Activated naive CD8-positive, alpha-beta T cell treated with anti-CD3 and anti-CD28 coated beads for 36 hours (primary cell): Measurements from ENCODE around the gene GNB2. TPM values are rescaled to one million over a fixed set of nuclear protein-coding genes. Genes with fewer than 3 reads are reported as not detected.
A peak's percentile ranks its signal among the peaks of the same experiment; 100 is the strongest.

Experiments used
- DNase-seq: peaks from one replicate; pipeline ENCODE4 v3.0.0; 2021
- H3K27ac Mint-ChIP-seq: one replicate; pipeline ENCODE4 v1.8.0; 2022; ENCODE audit warnings: mild to moderate bottlenecking, moderate library complexity, mixed read lengths
- H3K27me3 Mint-ChIP-seq: one replicate; pipeline ENCODE4 v1.8.0; 2022; ENCODE audit warnings: mild to moderate bottlenecking, mixed read lengths
- H3K36me3 Mint-ChIP-seq: one replicate; pipeline ENCODE4 v1.8.0; 2021; ENCODE audit warnings: mild to moderate bottlenecking, mixed read lengths
- H3K4me1 Mint-ChIP-seq: one replicate; pipeline ENCODE4 v1.8.0; 2021; ENCODE audit warnings: mixed read lengths
- H3K4me3 Mint-ChIP-seq: one replicate; pipeline ENCODE4 v1.8.0; 2022; ENCODE audit warnings: mild to moderate bottlenecking, moderate library complexity, mixed read lengths
- H3K9me3 Mint-ChIP-seq: one replicate; pipeline ENCODE4 v1.8.0; 2022; ENCODE audit warnings: mixed read lengths
- total RNA-seq, 2 experiments: library from RNA; stranded (reverse); gene quantifications; one replicate each; pipeline ENCODE4 v1.2.3, GENCODE V29; 2021

GNB2 gene
- total RNA-seq, 2 experiments from 2014 or later, result 200 to 202 TPM

DNA sequence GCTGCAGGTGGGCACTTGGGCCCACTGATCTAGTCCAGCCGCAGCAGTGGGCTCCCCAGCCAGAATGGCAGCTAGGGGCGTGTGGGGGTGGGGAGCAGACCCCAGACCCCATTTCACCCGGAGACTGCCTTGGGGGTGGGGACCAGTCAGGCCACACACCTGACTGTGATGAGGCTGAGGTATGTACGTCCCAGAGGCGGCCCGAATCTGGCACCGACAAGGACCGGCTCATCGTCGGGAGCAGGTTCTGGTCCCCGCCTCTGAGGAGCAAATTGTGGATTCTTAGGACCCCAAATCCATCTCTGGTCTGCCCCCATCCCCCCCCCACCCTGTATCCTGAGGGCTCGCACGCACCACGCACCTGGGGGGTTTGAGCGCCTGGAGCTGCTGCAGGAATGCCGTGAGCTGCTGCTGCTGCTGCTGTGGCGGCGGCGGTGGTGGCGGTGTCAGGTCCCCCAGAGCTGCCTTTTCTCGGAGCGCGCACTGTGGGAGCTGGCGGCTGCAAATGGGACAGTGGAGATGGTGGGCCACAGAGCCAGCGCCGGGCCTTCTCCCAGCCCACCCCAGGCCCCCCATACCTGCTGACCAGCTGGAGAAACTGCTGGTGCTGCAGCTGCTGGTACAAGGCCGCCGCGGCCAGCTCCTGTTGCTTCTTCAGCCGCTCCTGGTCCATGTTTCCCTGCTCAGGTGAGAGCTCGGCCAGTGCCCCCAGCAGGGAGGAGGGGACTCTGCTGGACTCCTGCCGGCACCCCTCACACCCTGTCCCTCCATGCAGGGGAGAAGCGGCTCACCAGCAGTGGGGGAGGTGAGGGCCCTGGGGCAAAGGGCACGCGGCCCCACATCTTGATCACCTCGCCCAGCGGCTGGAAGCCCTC, 10.4 kb downstream of the GNB2 start:
- DNase-seq, result no peak
- H3K4me3 Mint-ChIP-seq, result no peak overlapping the region
- H3K27me3 Mint-ChIP-seq, result no peaks in the 10 kb centered on the region
- H3K4me1 Mint-ChIP-seq, result peaks cover 18% of the 10 kb centered on the region
- H3K36me3 Mint-ChIP-seq, result peaks cover 4% of the 10 kb centered on the region
- no peak overlapping the region for H3K27ac Mint-ChIP-seq
- no peaks in the 10 kb centered on the region for H3K9me3 Mint-ChIP-seq

DNA sequence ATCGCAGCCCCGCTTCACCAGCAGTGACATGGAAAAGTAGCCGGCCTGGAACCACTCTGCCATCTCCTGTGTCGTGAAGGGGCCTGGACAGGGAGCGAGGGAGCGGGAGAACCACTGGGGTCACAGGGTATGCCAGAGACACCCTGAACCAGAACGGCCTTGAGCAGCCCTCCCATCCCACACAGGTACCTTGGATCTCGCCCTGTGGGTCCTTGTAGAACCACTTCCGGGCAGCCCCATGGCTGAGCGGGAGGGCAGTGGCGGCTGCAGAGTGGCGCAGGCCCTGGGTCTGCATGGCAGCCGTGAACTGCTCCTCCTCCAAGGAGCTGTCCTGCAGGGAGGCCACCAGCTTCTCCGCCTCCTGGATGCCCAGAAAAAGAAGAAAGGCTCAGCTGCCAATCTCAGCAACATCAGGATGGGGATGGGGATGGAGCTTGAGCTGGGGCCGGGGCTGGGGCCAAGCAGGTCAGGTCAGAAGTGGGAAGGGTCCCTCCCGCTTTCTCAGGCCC, 11.0 kb downstream of the GNB2 start:
- DNase-seq, result no peak
- peaks cover 19% of the 10 kb centered on the region for H3K4me1 Mint-ChIP-seq
- H3K9me3 Mint-ChIP-seq, result no peaks in the 10 kb centered on the region
- H3K4me3 Mint-ChIP-seq, result no peak overlapping the region
- H3K27me3 Mint-ChIP-seq, result no peaks in the 10 kb centered on the region
- no peak overlapping the region for H3K27ac Mint-ChIP-seq
- H3K36me3 Mint-ChIP-seq, result peaks cover 2% of the 10 kb centered on the region

DNA sequence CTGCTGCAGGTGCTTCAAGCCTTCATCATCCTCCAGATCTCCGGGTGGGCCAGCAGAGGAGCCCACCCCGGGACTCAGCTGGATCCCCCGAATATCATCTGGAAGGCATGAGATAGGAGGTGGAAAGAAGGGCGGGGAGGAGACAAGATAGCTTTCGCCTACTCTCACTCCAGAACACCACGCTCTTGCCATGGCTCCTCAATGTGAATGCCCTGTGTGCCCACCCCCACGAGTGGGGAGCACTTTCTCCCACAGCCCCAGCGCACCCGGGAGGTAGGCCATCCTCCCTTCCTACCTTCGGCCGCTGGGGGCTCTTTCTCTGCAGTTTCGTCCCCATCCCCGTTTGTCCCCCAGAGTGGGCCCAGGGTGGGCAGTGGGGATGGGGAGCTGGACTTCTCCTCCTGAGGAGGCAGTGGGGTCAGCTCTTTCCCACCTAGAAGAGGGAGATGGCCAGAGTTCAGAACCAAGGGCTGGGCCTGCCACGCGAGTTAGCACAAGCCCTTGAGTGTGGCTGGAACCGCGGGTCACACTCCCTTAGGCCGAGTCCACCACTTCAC, 11.6 kb downstream of the GNB2 start:
- H3K27ac Mint-ChIP-seq, result no peak overlapping the region
- no peaks in the 10 kb centered on the region for H3K27me3 Mint-ChIP-seq
- peaks cover under 1% of the 10 kb centered on the region for H3K36me3 Mint-ChIP-seq
- no peak for DNase-seq
- H3K4me3 Mint-ChIP-seq, result no peak overlapping the region
- H3K4me1 Mint-ChIP-seq, result peaks cover 18% of the 10 kb centered on the region
- no peaks in the 10 kb centered on the region for H3K9me3 Mint-ChIP-seq

DNA sequence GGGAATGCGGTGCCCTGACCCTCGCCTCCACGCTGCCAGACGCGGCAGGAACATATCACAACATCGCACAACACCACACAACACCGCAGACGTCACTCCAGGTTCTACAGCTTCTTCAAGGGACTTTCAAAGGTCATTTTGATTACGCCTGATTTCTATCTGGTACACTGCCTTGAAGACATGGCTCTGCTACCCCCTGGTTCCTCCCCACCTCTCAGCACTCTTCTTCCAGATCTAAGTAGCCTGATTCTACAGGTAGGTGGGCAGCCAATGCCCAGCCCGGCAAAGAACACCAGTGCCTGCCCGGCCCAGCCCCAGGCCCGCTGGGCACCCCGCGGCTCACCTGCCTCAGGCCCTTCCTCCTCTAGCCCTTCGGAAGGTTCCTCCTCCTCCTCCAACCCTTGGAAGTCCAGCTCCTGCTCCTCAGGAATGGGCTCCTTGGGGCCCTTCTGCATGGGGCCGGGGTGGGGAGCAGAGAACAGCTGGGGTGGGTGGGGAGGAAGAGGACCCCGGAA, 12.1 kb downstream of the GNB2 start:
- H3K4me1 Mint-ChIP-seq, result peaks cover 15% of the 10 kb centered on the region
- no peak overlapping the region for H3K27ac Mint-ChIP-seq
- no peaks in the 10 kb centered on the region for H3K36me3 Mint-ChIP-seq
- DNase-seq, result no peak
- H3K4me3 Mint-ChIP-seq, result no peak overlapping the region
- H3K27me3 Mint-ChIP-seq, result no peaks in the 10 kb centered on the region
- no peaks in the 10 kb centered on the region for H3K9me3 Mint-ChIP-seq

DNA sequence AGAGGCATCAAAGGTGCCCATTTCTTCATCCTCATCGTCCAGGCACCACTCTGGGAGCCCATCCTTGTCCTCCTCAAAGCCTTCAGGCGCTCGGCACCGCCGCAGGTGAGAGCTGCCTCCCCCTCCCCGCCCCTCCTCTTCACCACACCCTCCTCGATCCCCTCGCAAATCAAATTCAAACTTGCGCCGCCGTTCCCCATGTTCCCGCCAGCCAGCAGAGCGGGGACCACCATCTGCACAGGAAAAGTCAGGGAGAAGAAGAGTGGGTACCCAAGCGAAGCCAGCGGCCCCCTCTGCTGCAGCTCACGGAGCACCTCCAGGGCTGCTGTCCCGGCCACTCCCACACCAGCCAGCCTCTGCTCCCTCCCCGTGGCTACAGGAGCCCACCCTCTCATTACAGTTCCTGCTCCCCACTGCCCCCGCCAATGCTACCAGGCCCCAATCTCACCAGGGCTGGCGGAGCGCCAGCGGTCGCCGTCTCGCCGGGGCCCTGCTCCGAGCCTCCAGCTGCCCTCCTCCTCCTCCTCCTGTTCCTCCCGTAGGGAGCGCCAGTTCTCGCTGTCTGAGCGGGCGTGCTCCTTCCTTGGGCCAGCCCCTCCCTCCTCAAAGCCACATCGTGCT, 12.8 kb downstream of the GNB2 start:
- Mint-ChIP-seq H3K27me3 (no peaks in the 10 kb centered on the region), H3K4me3 (no peak overlapping the region), H3K27ac (no peak overlapping the region), H3K4me1 (peaks cover 15% of the 10 kb centered on the region), H3K36me3 (no peaks in the 10 kb centered on the region), H3K9me3 (no peaks in the 10 kb centered on the region)
- DNase-seq, result no peak

DNA sequence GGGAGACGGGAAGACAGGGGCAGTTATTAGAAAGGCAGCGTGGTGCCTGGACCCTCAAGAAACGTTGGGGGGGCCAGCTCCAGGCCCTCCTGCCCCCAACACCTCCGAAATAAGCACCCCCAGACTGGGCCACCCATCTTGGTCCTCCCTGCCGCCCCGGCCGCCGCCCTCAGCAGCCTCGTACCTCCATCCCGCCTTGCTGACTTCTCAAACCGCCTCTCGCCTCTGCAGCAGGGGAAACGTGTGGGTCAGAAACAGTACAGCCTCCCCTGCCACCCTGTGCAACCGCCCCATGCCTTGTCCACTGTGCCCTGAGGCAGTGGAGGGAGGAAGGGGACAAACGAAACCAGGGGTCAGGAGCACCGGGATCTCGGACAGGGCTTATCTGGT, 13.3 kb downstream of the GNB2 start:
- Mint-ChIP-seq H3K27me3 (no peaks in the 10 kb centered on the region), H3K4me1 (peaks cover 15% of the 10 kb centered on the region), H3K36me3 (peaks cover 2% of the 10 kb centered on the region), H3K4me3 (no peak overlapping the region), H3K27ac (no peak overlapping the region), H3K9me3 (no peaks in the 10 kb centered on the region)
- DNase-seq, result no peak

DNA sequence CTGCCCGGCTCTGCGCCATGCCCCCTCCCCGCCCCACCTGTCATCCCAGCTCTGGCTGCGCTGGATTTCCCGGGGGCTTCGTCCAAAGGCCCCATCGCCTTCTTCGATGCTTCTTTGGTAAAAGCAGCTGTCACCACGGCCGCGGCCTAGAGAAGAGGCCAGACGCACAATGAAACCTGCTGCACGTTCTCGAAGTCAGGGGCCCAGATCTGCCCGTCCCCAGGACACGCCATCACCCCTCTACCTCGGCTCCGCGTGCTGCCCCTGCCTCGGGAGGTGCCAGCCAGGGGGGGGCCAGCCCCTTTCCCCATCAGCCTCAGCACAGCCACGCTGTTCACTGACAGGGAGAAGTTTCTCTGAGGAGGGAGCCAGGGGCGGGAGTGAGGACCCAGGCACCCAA, 13.7 kb downstream of the GNB2 start:
- no peak overlapping the region for H3K27ac Mint-ChIP-seq
- DNase-seq, result no peak
- H3K27me3 Mint-ChIP-seq, result no peaks in the 10 kb centered on the region
- no peak overlapping the region for H3K4me3 Mint-ChIP-seq
- H3K9me3 Mint-ChIP-seq, result no peaks in the 10 kb centered on the region
- H3K4me1 Mint-ChIP-seq, result peaks cover 18% of the 10 kb centered on the region
- peaks cover 2% of the 10 kb centered on the region for H3K36me3 Mint-ChIP-seq

DNA sequence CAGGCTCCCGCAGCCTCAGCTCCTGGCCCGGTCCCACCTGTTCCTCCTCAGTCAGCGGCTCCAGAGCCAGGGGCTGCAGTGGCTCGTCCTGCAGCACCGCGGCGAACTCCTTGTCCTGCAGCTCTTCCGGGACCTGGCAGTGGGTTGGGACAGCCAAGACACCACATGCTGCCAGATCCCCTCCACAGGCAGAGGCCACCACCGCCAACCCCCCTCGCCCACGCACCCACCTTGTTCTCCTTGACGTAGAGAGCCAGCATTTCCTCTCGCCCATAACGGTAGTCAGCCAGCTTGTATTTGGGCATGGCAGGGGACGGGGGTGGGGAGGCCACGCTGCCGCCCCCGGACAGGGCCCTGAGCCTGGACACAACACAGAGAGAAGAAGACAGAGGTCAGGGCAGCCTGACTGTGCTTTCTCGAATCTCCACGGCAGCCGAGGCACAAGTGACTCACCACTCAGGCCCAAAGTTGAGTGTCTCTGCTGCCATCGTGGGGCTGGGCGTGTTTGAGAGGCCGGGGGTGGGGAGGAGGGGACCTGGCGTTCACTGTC, 14.3 kb downstream of the GNB2 start:
- Mint-ChIP-seq H3K4me1 (peaks cover 22% of the 10 kb centered on the region), H3K9me3 (no peaks in the 10 kb centered on the region), H3K4me3 (no peak overlapping the region), H3K27ac (peak overlapping the region; percentile 54), H3K27me3 (no peaks in the 10 kb centered on the region), H3K36me3 (peaks cover 7% of the 10 kb centered on the region)
- DNase-seq, result no peak

DNA sequence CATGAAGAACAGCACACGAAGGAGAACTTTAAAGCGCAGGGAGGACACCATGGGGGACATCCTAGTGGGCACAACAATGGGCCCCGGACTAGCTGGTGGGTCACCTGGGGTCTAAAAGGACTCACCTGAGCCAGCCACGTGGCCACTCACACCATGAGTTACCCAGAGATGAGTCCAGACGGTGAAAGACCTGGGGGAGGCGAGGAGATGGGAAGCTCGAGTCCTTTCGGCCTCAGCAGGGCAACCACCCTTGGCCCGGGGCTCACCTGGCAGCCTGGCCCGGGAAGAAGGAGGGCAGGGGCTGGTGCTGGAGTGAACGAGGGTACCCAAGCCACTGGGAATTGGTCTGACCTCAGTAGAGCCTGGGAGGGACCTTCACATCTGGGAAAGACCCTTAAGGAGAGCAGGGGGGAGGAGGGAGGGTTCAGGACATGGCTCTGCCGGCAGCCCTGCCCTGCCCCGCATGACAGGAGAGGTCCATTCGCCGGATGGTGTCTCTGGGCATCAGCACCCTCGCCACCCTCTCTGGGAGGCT, 14.9 kb downstream of the GNB2 start:
- Mint-ChIP-seq H3K27ac (peak overlapping the region; percentile 54), H3K9me3 (no peaks in the 10 kb centered on the region), H3K36me3 (peaks cover 12% of the 10 kb centered on the region)

DNA sequence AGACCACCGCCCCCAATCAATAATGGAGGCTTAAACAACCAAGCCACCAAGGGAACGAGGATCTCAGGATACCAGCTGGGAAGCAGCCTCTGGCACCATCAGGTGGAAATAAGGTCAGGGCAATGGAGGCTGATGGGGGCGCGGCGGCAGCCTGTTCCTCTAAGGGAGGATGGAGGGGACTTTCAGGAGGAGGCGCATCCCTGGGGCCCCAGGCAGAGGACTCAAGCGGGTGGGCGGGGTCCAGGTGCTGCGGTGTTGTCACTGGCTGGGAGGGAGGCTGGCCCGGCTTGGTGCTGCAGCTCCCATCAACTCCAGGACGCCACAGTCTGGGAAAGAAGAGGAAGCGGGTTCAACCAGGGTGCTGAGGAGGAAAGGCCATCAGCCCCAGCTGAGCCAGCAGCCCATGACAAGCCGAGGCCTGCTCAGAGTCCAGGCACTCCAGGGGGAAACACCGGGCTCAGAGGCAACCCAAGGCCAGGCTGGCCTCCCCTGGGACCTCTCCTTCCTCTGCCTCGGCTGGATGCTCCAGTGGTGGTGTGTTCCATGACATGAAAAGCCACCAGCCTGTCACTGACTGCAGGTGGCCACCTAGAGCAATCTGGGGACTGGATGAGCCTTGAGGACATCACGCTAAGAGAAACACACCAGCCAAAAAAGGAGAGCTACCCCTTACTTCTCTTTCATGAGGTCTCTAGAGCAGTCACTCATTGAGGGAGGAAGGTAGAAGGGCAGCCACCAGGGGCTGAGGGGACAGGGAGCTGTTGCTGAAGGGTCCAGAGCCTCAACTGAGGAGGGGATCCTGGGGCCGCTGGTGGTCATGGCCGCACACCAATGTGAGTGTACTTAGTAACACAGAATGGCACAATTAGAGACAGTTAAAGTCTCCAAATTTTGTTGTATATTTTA, 15.9 kb downstream of the GNB2 start:
- peaks cover 12% of the 10 kb centered on the region for H3K36me3 Mint-ChIP-seq
- DNase-seq, result no peak
- H3K4me1 Mint-ChIP-seq, result peaks cover 25% of the 10 kb centered on the region
- peak overlapping the region; percentile 29 for H3K27ac Mint-ChIP-seq
- no peaks in the 10 kb centered on the region for H3K9me3 Mint-ChIP-seq
- no peaks in the 10 kb centered on the region for H3K27me3 Mint-ChIP-seq
- no peak overlapping the region for H3K4me3 Mint-ChIP-seq

More for the DNA sequence above, 14.9 kb downstream of the GNB2 start:
- H3K27me3 Mint-ChIP-seq, result no peaks in the 10 kb centered on the region
- H3K4me1 Mint-ChIP-seq, result peaks cover 25% of the 10 kb centered on the region
- no peak for DNase-seq
- no peak overlapping the region for H3K4me3 Mint-ChIP-seq

DNA sequence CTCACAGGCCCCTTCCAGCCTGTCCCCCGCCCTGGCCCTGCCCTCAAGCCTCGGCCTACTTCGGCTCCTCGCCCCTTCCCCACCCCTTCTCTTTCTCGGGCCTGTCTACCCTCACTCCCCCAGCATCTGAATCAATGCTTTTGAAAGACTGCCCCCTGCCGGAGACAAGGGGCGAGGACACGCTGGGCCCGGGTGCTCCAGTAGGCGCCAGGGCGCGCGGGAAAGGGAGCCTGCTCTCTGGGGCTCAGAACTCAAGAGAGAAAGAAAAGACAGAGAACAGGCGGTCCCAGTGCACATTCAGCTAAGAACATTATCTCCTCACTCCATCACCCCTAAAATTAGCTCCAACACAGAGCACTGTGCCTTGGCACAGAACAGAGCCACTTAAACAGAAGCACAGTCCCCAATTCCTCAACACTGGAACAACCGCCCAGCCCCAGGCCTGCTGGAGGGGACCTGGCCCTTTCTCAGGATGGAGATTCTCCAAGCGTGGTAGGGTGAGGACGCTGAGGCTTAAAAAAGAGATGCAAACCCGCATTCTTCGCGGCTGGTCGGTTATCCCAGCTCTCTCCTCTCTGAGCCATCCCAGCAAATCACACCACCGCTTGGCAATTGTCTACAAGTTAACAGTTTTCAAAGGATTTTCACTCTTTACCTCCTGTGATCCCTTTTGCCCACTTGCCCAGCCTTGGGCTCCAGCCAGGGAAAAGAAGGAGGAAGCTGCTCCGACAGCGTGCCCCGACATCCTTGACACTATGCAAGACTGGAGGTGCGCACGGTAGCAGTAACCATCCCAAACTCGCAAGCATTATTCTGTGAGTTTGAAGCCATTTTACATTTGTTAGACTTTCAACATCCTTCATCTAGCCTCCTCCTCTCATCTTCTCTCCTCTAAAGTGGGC, 18.4 kb downstream of the GNB2 start:
- H3K4me3 Mint-ChIP-seq, result peak overlapping the region; percentile 96
- peak overlapping the region; percentile 88 for H3K27ac Mint-ChIP-seq
- H3K27me3 Mint-ChIP-seq, result no peaks in the 10 kb centered on the region
- peak; percentile 81 for DNase-seq
- H3K9me3 Mint-ChIP-seq, result no peaks in the 10 kb centered on the region
- peaks cover 37% of the 10 kb centered on the region for H3K4me1 Mint-ChIP-seq
- peaks cover 12% of the 10 kb centered on the region for H3K36me3 Mint-ChIP-seq

DNA sequence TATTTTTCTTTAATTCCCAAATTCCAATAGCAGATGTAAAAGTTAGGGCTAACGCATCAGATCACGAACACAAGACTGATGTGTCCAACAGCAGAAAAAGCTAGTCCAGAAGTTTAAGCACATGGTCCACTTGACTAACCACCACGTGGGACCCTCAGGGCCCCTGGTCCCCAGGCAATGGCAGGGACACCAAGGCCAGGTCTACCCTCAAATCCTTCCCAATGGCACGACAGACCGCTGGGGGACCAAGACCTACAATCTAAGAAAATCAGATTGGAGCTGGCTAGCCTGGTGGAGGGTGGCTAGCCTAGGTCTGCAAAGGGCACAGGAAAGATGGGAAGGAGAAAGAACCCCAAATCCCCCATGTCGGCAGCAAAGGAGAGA, 19.0 kb downstream of the GNB2 start:
- peaks cover 12% of the 10 kb centered on the region for H3K36me3 Mint-ChIP-seq
- DNase-seq, result no peak
- no peaks in the 10 kb centered on the region for H3K27me3 Mint-ChIP-seq
- peak overlapping the region; percentile 96 for H3K4me3 Mint-ChIP-seq
- H3K27ac Mint-ChIP-seq, result peak overlapping the region; percentile 88
- no peaks in the 10 kb centered on the region for H3K9me3 Mint-ChIP-seq
- H3K4me1 Mint-ChIP-seq, result peaks cover 37% of the 10 kb centered on the region

DNA sequence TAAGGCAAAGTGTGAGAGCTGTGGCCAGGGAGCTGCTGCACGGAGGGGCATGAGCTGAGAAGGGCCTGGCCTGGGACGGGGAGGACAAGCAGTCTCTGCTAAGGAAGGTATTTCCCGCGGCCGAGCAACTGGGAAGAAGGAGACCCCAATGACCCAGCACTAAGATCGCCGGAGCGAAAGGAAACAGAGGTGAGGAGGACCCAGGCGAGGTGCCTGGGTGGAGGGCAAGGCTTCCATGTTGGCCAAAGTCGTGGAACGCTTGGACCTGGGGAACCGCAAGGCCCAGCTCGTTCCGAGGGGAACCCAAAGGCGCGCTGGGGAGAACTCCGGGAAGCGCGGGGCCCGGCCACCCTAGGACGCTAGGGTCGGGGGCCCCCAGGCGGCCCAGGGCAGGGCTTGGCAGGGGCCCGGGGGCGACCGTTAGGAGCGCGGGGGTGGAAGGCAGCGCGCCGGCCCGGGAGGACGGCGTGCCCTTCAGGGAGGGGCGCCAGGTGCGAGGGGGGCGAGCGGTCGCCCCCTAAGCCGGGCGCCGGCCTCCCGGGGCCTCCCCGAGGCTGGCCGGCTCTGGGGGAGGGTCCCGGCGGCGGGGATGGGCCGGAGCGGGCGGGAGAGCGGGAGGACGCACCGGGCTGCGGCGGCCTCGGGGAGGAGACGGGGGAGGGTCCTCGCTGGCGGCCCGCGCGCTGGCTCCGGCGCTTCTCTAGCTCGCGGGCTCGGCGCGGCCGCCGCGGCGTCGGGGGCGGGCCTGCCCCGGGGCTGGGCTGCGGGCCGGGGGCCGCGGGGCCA, 20.0 kb downstream of the GNB2 start:
- Mint-ChIP-seq H3K27ac (peak overlapping the region; percentile 88), H3K36me3 (peaks cover 12% of the 10 kb centered on the region), H3K4me1 (peaks cover 37% of the 10 kb centered on the region), H3K27me3 (no peaks in the 10 kb centered on the region), H3K9me3 (no peaks in the 10 kb centered on the region), H3K4me3 (peak overlapping the region; percentile 96)
- no peak for DNase-seq
